ENCODE data around the gene PAFAH2.

DNA sequence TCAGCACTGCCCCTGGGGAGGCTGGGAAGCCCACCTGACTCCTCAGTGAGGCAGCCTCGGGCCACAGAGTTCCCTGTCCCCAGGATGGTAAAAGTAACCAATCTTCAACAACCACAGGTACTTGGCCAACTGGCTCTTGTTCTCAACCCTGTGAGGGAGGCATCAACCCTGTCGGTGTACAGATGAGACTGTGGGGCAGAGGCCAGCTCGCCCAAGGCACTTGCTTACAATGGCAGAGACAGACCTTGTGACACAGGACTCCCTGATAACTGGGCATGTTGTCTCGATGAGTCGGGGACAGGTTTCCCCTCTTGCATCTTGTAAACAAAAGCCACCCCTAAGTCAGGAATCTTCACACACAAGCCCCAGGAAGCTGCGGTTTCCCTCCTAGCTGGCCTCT lies 40.0 kb upstream of the PAFAH2 start:
- TF ChIP-seq, protein P1, sequence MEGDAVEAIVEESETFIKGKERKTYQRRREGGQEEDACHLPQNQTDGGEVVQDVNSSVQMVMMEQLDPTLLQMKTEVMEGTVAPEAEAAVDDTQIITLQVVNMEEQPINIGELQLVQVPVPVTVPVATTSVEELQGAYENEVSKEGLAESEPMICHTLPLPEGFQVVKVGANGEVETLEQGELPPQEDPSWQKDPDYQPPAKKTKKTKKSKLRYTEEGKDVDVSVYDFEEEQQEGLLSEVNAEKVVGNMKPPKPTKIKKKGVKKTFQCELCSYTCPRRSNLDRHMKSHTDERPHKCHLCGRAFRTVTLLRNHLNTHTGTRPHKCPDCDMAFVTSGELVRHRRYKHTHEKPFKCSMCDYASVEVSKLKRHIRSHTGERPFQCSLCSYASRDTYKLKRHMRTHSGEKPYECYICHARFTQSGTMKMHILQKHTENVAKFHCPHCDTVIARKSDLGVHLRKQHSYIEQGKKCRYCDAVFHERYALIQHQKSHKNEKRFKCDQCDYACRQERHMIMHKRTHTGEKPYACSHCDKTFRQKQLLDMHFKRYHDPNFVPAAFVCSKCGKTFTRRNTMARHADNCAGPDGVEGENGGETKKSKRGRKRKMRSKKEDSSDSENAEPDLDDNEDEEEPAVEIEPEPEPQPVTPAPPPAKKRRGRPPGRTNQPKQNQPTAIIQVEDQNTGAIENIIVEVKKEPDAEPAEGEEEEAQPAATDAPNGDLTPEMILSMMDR (IDR thresholded peaks at IDR 0.05): no peak
- TF ChIP-seq SIN3A (IDR thresholded peaks at IDR 0.05; ENCODE audit: borderline replicate concordance, insufficient read depth, low read depth, low read length): no peak

Data from Panc1 (cell line).